H1 (cell line): ENCODE data around the gene HS2ST1.

Source experiments
- ATF2 ChIP-seq: IDR thresholded peaks from 2 replicates; pipeline ENCODE4 v1.6.1; 2012; ENCODE audit warnings: low read length, inconsistent platforms
- BACH1 ChIP-seq: IDR thresholded peaks from 2 replicates; pipeline ENCODE4 v1.6.1; 2012; ENCODE audit warnings: low read length, improper control_type of control experiment
- CHD2 ChIP-seq: IDR thresholded peaks from 2 replicates; pipeline ENCODE4 v1.6.1; 2012; ENCODE audit warnings: low read length, improper control_type of control experiment
- CTCF ChIP-seq, 3 experiments: IDR thresholded peaks; 1 replicate in 2 of 3; 2 replicates in 1 of 3; pipeline versions ENCODE4 v1.5.1 to v1.6.1; 2011; ENCODE audit warnings: low read length in 3 of 3, mild to moderate bottlenecking in 3 of 3, inconsistent platforms in 2 of 3, low read depth in 1 of 3, moderate library complexity in 1 of 3; ENCODE audit not compliant: insufficient read depth in 1 of 3; ENCODE audit errors: control extremely low read depth in 1 of 3
- GABPA ChIP-seq: IDR thresholded peaks from 2 replicates; pipeline ENCODE4 v1.6.1; 2011; ENCODE audit warnings: mild to moderate bottlenecking, low read length, moderate library complexity, borderline replicate concordance; ENCODE audit not compliant: insufficient read depth
- HDAC2 ChIP-seq, 2 experiments: fragments of 300-600 bp in 1 of 2; sonication (generic) in 1 of 2; IDR thresholded peaks; 2 replicates each; pipeline ENCODE4 v1.6.1; 2011 to 2012; ENCODE audit warnings: low read depth in 2 of 2, low read length in 2 of 2, mild to moderate bottlenecking in 2 of 2, moderate library complexity in 2 of 2, borderline replicate concordance in 1 of 2, inconsistent platforms in 1 of 2
- MAX ChIP-seq: IDR thresholded peaks from 2 replicates; pipeline ENCODE4 v1.6.1; 2012; ENCODE audit warnings: inconsistent platforms
- NRF1 ChIP-seq: IDR thresholded peaks from 2 replicates; pipeline ENCODE4 v1.6.1; 2011; ENCODE audit warnings: mild to moderate bottlenecking, low read depth, low read length, improper control_type of control experiment
- POLR2A ChIP-seq, 2 experiments: IDR thresholded peaks; 1 replicate in 1 of 2; 2 replicates in 1 of 2; pipeline ENCODE4 v1.6.1; 2011; ENCODE audit warnings: low read depth in 2 of 2, low read length in 2 of 2, mild to moderate bottlenecking in 2 of 2; ENCODE audit errors: control extremely low read depth in 1 of 2
- RAD21 ChIP-seq, 2 experiments: IDR thresholded peaks in 1 of 2; conservative IDR thresholded peaks in 1 of 2; 2 replicates each; pipeline ENCODE4 v1.6.1; 2011; ENCODE audit warnings: low read depth in 2 of 2, low read length in 2 of 2, improper control_type of control experiment in 1 of 2, inconsistent platforms in 1 of 2, mild to moderate bottlenecking in 1 of 2, moderate library complexity in 1 of 2
- TBP ChIP-seq: IDR thresholded peaks from 2 replicates; pipeline ENCODE4 v1.6.1; 2011; ENCODE audit warnings: low read depth, low read length, improper control_type of control experiment
- ZNF274 ChIP-seq: IDR thresholded peaks from 2 replicates; pipeline ENCODE4 v1.7.0; 2012; ENCODE audit warnings: low read length, borderline replicate concordance; ENCODE audit errors: extremely low read depth

GRCh38 chr1:87136607-87137341, 222.3 kb downstream of the HS2ST1 start:
- TF ChIP-seq CHD2 (no peak), RAD21 (IDR thresholded peaks at IDR 0.05 in 1 of 2, conservative IDR thresholded peaks at IDR 0.05 in 1 of 2; ENCODE audit: low read depth in 2 of 2, low read length in 2 of 2) (no peak), NRF1 (no peak), GABPA (no peak), CTCF (IDR thresholded peaks at IDR 0.05; ENCODE audit: control extremely low read depth in 1 of 3, insufficient read depth in 1 of 3, low read depth in 1 of 3, low read length in 3 of 3) (no peak), ATF2 (no peak), POLR2A (IDR thresholded peaks at IDR 0.05; ENCODE audit: control extremely low read depth in 1 of 2, low read depth in 2 of 2, low read length in 2 of 2) (no peak), TBP (no peak), ZNF274 (no peak), BACH1 (no peak), HDAC2 (IDR thresholded peaks at IDR 0.05; ENCODE audit: borderline replicate concordance in 1 of 2, low read depth in 2 of 2, low read length in 2 of 2) (no peak), MAX (no peak)
